NCI-H345 (cell line): Measurements from ENCODE around the gene ARHGEF7.
"Not testable (repeated sequence)": the region's sequence is repeated elsewhere in the genome, so short reads cannot be mapped to it uniquely, and the experiment has no call there.

ENCODE experiments used
- DNase-seq: peaks from one replicate; lab custom pipeline; 2025; lab: John Stamatoyannopoulos, UW

ARHGEF7 gene

GRCh38 chr13:111115061-111115964 lies at the start of gene ARHGEF7:
Gene ARHGEF7 (plus strand): TSS chr13:111115310. CDS start chr13:111115527, 217 bp downstream.
- peak; percentile 63 for DNase-seq

- DNase-seq: no peak
These were observed 49.4 kb upstream of the ARHGEF7 start for GRCh38 chr13:111065698-111066097.

- DNase-seq: no peak
These were observed 48.6 kb upstream of the ARHGEF7 start for GRCh38 chr13:111066544-111066943.

- DNase-seq: no peak
These were observed 47.1 kb upstream of the ARHGEF7 start for GRCh38 chr13:111068009-111068350.

GRCh38 chr13:111071120-111071519 lies 44.0 kb upstream of the ARHGEF7 start:
- not testable (repeated sequence) for DNase-seq

- DNase-seq: not testable (repeated sequence)
These were observed 43.6 kb upstream of the ARHGEF7 start for GRCh38 chr13:111071526-111071925.

- no peak for DNase-seq
These were observed 40.3 kb upstream of the ARHGEF7 start for GRCh38 chr13:111074826-111075225.

- no peak for DNase-seq
These were observed 38.7 kb upstream of the ARHGEF7 start for GRCh38 chr13:111076155-111077013.

- DNase-seq: no peak
These were observed 35.7 kb upstream of the ARHGEF7 start for GRCh38 chr13:111079375-111079774.

- DNase-seq: no peak
These were observed 34.5 kb upstream of the ARHGEF7 start for GRCh38 chr13:111080642-111081041.

GRCh38 chr13:111082240-111082639 lies 32.9 kb upstream of the ARHGEF7 start:
- DNase-seq: no peak

GRCh38 chr13:111082769-111083168 lies 32.3 kb upstream of the ARHGEF7 start:
- DNase-seq: not testable (repeated sequence)

- not testable (repeated sequence) for DNase-seq
These were observed 31.4 kb upstream of the ARHGEF7 start for GRCh38 chr13:111083693-111084092.

GRCh38 chr13:111090169-111090568 lies 24.9 kb upstream of the ARHGEF7 start:
- no peak for DNase-seq

GRCh38 chr13:111092685-111093084 lies 22.4 kb upstream of the ARHGEF7 start:
- DNase-seq: no peak

- no peak for DNase-seq
These were observed 22.0 kb upstream of the ARHGEF7 start for GRCh38 chr13:111093136-111093535.

GRCh38 chr13:111093634-111094033 lies 21.5 kb upstream of the ARHGEF7 start:
- no peak for DNase-seq

GRCh38 chr13:111095031-111095840 lies 19.9 kb upstream of the ARHGEF7 start:
- DNase-seq: peak; percentile 72

- no peak for DNase-seq
These were observed 19.1 kb upstream of the ARHGEF7 start for GRCh38 chr13:111095911-111096501.

- DNase-seq: no peak
These were observed 15.8 kb upstream of the ARHGEF7 start for GRCh38 chr13:111099290-111099689.

- no peak for DNase-seq
These were observed 5.1 kb upstream of the ARHGEF7 start for GRCh38 chr13:111110054-111110453.
